Measurements from ENCODE around the gene DHCR24.

DHCR24 gene

GRCh38 chr1:54846301-54846700 lies 40.7 kb downstream of the DHCR24 start:
- DNase-seq (ENCODE audit: low spot score), result no peak

GRCh38 chr1:54845772-54846171 lies 41.2 kb downstream of the DHCR24 start:
- no peak for DNase-seq (ENCODE audit: low spot score)

- no peak for DNase-seq (ENCODE audit: low spot score)
Measured at GRCh38 chr1:54844564-54844963, 42.4 kb downstream of the DHCR24 start.

GRCh38 chr1:54843449-54843848 lies 43.5 kb downstream of the DHCR24 start:
- no peak for DNase-seq (ENCODE audit: low spot score)

GRCh38 chr1:54842963-54843362 lies 44.0 kb downstream of the DHCR24 start:
- DNase-seq (ENCODE audit: low spot score), result no peak

GRCh38 chr1:54842206-54842915 lies 44.6 kb downstream of the DHCR24 start:
- DNase-seq (ENCODE audit: low spot score), result no peak

- DNase-seq (ENCODE audit: low spot score), result no peak
Measured at GRCh38 chr1:54839824-54840223, 47.2 kb downstream of the DHCR24 start.

GRCh38 chr1:54838565-54839180 lies 48.3 kb downstream of the DHCR24 start:
- no peak for DNase-seq (ENCODE audit: low spot score)

- DNase-seq (ENCODE audit: low spot score), result no peak
Measured at GRCh38 chr1:54837002-54837853, 49.8 kb downstream of the DHCR24 start.

- DNase-seq (ENCODE audit: low spot score), result no peak
Measured at GRCh38 chr1:54836594-54836993, 50.4 kb downstream of the DHCR24 start.

- DNase-seq (ENCODE audit: low spot score), result no peak
Measured at GRCh38 chr1:54835970-54836369, 51.0 kb downstream of the DHCR24 start.

GRCh38 chr1:54835131-54835898 lies 51.7 kb downstream of the DHCR24 start:
- DNase-seq (ENCODE audit: low spot score), result no peak

- no peak for DNase-seq (ENCODE audit: low spot score)
Measured at GRCh38 chr1:54834007-54834541, 52.9 kb downstream of the DHCR24 start.

- DNase-seq (ENCODE audit: low spot score), result no peak
Measured at GRCh38 chr1:54833121-54833520, 53.9 kb downstream of the DHCR24 start.

- no peak for DNase-seq (ENCODE audit: low spot score)
Measured at GRCh38 chr1:54826226-54826816, 60.7 kb downstream of the DHCR24 start.

GRCh38 chr1:54825696-54826095 lies 61.3 kb downstream of the DHCR24 start:
- no peak for DNase-seq (ENCODE audit: low spot score)

GRCh38 chr1:54823670-54824069 lies 63.3 kb downstream of the DHCR24 start:
- DNase-seq (ENCODE audit: low spot score), result no peak

GRCh38 chr1:54819733-54820132 lies 67.3 kb downstream of the DHCR24 start:
- no peak for DNase-seq (ENCODE audit: low spot score)

- no peak for DNase-seq (ENCODE audit: low spot score)
Measured at GRCh38 chr1:54819195-54819536, 67.8 kb downstream of the DHCR24 start.

GRCh38 chr1:54818461-54819194 lies 68.4 kb downstream of the DHCR24 start:
- no peak for DNase-seq (ENCODE audit: low spot score)

GRCh38 chr1:54816951-54817350 lies 70.0 kb downstream of the DHCR24 start:
- no peak for DNase-seq (ENCODE audit: low spot score)

Measured in AG08396 (cell line).